HG02798 (cell line): ENCODE data around the gene MEF2A.

Experiments
- ATAC-seq: cut with Tn5 transposase; IDR thresholded peaks from one replicate; pipeline ENCODE4 v1.9.1; 2021; ENCODE audit warnings: mild to moderate bottlenecking; ENCODE audit not compliant: unreplicated experiment, poor library complexity

The MEF2A gene

DNA sequence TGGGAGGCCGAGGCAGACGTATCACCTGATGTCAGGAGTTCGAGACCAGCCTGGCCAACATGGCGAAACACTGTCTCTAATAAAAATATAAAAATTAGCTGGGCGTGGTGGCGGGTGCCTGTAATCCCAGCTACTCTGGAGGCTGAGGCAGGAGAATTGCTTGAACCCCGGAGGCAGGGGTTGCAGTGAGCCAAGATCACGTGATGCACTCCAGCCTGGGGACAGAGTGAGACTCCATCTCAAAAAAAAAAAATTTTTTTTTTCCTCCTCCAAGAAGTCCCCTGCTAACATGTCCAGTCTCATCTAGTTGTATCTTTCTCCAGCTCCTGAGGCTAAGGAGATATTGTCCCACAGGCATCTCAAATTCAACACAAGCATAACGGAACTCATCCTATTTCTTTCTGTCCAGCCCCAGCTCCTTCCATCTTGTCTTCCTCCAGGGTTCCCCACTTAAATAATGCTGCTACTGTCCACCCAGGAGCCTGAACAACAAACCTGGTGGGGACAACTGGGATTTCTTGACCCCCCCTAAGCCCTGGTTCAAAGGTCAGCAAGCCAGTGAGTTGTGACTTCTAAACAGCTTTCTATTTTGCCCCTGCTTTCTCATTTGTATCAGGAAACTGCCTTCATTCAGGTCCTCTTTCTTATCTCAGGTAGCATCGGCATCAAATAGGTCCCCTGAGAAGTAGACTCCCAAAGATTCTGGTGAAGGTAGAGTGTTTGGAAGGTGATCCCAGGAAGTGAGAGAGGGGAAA lies 4.1 kb upstream of the MEF2A start:
- no peak for ATAC-seq

DNA sequence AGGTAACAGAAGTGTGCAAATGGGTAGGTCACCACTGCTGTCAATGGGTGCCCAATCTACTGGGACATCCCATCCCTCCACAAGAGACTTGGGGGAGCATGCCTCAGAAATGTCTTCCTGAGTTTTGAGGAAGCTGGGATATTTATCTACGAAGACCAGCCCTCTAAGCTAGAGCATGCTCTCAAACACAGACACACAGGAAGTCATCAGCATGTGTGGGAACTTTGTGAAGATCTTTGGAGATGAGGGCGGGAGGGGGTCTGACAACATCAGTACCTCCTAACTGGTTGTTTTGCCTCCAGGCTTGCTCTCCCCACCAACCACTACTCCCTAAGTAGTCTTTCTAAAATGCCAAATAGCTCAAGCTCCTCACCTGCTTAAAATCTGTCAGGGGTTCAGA lies 3.5 kb upstream of the MEF2A start:
- no peak for ATAC-seq

DNA sequence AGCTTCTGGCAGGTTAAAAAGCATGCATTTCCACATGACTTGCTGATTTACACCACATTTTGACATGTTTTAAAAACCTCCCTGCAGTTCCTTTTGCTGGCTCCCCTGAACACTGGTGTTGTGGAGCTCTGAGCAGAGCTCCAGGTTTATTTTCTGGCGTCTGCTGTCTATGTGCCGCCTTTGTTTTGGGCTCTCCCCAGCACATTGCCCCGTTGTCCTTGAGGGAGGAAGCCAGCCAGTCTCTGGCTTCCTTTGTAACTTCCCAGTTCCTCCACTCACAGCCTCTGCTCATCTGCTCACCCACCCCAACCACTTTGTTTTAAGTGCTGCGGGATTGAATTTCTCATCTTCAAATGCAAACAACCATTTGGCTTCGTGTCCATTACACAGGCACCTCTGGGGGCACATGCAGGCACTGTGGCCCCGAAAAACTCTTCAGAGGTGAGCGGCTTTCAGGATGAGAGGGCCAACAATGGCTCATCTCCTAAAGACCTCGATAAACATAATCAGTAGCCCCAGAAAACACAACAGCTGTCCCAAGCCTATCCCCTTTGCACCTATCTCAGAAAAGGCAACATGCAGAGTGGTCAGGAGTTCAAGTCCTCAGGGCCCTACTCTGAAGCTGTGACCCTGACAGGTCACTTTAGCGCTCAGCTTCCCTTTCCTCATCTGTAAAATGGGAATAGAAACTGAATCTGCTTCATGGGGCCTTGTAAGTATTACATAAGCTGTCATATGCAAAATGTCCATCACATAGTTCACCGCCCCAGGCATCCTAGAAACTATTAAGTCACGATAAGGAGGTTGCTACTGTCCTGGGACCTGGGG lies 1.3 kb upstream of the MEF2A start:
- ATAC-seq: peak; percentile 25

DNA sequence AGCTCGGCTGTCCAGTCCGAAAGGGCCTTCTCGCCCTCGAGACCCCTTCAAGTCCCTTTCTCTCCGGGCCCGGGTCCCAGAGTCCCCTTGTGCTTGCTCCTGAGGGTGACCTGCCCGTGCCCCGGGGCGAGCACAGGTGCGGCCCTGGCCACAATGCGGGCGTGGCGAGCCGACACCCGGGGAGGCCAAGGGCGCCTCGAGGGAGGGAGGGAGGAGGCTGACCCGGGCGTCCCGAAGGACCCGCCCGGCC lies 810 bp upstream of the MEF2A start:
- ATAC-seq: no peak

DNA sequence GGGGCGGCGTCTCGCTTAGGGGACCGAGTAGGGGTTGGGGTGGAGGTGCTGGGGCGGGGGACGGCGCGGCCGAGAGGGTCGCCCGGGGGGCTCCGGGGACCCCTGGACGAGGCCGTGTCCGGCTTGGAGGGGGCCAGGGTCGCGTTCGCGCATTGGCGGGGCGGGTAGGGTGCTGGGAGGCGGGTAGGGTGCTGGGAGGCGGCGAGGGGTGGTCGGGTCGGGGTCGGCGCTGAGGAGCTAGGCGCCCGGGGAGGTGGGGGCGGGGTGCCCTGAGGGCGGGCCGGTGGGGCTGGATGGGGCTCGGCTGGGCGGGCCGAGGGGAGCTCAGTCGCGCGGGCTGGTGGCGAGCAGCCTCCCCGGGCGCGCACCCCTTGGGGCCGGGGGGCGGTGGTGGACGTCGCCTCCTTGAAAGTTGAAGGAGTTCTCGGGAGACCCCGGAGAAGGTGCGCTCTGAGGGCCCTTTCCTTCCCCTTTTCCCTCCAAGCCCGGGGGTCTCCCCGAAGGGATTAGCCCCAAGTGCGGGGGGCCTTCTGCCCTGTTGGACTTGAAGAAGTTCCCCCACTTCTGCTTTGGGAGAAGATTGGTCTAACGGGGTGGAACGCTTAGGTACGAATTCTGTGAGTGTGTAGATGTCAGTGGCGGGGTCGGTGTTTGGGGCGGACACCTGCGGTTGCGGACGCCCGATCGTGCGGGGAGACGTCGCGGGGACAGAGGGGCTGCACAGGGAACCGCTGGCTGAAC lies 543 bp downstream of the MEF2A start:
- ATAC-seq: no peak

DNA sequence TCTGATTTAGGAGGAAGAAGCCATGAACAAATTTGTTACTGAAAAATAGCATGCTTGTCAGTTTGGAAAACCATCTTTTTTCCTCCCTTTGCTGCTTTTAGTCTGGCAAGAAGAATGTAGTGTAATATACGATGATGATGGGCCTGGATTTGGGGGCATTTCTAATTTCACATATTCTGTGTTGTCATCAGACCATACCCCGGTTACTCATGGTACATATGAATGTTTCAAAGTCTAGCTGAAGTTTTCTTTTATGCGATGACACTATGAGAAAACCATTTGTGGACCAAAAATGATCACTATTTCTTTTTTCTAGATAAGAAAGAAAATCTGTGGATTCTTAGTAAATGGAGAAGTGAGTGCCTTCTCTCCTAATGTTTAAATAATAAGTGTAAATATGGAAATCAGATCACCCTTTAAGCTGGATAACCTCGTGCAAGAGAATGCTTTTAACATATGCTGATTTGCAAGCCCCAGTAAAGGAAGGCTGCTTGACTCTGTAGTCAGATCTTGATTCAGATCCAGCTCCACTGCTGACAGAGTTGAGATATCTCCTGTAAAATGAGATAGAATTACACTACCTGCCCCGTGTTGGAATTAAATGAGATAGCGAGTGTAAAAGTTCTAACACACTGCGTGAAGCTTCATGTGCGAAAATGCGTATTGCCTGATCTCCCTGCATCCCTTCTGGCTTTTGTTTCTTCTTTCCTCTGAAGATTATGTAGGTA lies 3.0 kb downstream of the MEF2A start:
- no peak for ATAC-seq

DNA sequence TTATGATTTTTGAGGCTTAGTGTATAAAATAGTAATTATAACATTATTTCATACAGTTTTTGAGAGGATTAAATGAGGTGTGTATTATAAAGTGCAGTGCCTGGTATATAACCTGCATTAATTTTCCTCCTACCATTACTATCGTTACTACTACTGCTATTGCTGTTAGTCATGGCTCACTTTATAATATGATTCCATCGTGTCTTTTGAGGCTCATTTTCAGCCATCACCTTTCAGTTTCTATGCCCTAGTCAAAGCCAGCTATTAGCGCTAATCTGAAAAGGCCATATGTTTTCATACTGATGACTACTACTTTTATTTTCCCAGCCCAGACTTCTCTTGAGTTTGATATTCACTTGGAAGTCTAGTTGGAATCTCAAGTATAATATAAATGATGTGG lies 5.5 kb downstream of the MEF2A start:
- ATAC-seq: peak; percentile 49

DNA sequence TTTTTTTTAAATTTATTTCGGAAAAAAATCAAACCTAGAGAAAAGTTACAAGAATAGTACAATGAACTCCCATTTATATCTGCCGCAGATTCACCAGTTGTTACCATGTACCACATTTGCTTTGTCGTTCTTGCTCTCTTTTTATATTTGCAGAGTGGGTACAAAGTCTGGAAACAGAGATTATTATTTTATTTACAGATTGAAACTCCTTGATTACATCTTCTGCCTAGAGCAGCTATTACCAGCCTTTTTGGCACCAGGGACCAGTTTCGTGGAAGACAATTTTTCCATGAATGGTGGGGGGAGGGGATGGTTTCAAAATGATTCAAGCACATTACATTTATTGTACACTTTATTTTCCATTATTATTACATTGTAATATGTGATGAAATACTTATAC lies 8.3 kb downstream of the MEF2A start:
- ATAC-seq: no peak

DNA sequence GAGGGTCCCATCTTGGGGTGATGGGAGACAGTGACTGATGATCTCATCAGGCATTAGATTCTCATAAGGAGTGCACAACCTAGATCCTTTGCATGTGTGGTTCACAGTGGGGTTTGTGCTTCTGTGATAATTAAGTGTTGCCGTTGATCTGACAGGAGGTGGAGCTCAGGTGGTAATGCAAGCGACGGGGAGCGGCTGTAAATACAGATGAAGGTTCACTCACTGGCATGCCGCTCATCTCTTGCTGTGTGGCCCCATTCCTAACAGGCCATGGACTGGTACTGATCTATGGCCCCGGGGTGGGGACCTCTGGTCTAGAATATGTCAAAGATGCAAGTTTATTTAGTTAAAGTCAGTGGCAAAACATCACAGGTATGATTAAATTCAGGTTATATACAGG lies 8.7 kb downstream of the MEF2A start:
- no peak for ATAC-seq

DNA sequence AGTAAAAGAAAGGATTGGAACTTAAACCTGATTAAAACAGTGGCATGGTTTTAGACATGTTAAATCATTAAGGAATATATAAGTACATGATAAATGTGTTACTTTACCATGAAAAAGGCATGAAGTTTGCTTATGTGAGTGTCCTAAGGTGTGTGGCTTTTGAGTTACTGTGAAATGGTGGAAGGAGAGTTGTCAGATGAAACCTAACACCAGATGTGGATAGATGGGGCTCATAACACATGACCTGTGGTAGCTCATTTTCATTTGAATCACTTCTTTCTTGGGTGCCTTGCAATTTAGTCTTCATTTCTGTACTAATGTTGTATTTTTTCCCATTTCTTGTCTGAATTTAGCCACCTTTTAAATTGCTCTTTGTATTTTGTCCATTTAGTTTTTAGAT lies 13.0 kb downstream of the MEF2A start:
- ATAC-seq: peak; percentile 56

DNA sequence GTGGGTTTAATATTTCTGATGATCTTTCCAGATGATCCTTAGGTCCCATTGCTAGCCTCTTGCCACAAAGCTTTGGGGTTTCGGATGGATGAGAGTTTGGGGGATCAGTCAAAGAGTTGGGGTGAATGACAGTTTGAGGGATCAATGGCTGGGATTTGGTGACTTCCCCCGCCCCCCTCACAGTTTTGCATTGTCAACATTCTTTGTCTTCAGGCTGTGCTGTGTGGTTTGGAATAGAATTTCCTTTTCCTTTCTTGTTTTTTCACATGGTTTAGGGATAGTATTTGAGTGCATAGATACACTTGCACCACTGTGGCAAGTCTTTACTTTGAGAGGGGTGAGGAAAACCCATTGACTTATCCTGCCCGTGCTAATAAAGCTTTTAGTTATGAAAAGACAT lies 14.3 kb downstream of the MEF2A start:
- no peak for ATAC-seq

DNA sequence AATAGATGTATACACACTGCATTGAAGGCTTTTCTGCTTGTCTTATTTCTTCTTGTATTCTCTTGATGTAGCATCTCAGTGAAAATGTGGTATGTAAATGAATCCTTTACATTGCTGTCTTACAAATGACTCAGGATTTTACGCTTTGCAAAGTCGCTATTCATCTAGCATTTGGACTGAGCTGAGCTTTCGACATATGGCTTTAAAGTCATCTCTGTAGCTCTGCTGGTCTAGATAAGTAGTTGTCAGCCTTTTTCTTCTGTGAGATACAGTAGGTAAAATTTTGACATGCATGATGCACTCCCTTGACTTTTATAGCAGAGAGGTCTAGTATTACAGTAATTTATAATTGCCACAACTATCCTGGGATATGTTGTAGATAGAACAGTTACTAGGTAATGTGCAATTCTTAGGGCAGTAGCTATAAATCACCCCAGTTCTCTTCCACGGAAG lies 16.8 kb downstream of the MEF2A start:
- no peak for ATAC-seq

DNA sequence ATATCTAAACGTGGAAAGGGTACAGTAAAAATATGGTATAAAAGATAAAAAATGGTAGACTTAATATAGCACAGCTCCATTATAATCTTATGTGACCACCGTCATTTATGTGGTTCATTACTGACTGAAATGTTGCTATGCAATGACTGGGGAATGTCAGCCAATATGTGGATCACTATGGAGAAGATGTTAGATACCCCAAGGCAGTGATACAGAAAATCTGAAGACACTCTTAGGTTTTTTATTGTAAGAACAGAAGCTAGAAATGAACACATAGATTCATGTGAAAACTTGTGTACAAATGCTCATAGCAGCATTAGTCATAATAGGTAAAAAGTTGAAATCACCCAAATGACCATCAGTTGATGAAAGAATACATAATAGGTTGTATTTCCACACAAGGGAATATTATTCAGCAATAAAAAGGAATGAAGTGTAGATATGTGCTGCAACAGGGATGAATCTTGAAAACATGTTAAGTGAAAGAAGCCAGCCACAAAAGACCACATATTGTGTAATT lies 18.4 kb downstream of the MEF2A start:
- no peak for ATAC-seq

DNA sequence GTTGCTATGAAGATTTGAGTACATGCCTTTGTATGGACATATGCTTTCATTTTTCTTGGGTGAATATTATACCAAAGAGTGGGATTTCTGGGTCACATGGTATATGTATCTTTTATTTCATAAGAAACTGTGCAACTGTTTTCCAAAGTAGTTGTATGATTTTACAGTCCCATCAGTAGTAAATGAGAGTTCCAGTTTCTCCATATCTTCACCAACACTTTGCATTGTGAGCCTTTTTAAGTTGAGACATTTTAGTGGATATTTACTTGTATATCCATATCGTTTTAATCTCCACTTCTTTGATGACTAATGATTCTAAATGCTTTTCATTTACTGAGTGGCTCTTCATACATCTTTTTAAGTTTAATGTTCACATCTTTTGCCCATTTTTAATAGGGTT lies 20.3 kb downstream of the MEF2A start:
- no peak for ATAC-seq

DNA sequence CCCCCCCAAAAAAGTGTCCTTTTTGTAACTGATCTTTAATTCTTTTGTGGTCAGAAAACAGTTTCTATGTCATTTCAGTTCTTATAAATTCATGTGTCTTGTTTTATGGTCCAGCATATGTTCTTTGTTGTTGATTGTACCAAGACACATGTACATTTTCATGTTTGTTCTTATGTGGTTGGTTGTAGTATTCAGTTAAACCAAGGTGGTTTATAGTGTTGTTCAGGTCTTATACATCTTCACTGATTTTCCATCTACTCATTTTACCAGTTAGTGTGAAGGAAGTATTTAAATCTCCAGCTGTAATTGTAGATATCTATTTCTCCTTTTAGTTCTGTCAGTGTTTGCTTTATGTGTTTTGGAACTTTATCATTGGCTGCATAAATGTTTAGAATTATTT lies 24.0 kb downstream of the MEF2A start:
- no peak for ATAC-seq

DNA sequence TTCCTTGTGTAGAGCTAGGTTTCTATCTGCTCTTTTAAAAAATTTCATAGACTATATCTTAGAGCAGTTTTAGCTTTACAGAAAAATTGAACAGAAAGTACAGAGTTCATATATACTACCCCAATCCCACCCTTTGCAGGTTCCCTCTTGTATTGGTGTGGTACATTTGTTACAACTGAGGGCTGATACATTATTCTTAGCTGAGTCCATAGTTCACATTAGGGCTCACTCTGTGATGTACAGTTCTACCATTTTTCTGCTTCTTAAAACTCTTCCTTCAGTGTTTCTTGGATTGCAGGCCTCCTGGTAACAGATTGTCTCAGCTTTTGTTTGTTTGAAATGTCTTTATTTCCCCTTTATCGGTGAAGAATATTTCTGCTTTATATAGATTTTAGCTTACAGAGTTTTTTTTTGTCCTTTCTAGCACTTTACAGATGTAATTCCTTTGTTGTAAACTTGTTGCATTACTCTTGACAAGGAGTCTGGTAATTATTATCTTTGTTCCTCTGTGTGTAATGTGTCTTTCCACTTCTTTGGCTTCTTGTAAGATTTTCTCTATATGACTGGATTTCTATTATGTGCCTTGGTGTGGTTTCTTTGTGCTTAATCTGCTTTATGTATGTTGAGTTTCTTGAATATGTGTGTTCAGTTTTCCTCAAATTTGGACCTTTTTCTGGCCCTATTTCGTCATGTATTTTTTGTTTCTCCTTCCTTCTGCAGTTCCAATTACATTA lies 25.3 kb downstream of the MEF2A start:
- peak; percentile 39 for ATAC-seq

DNA sequence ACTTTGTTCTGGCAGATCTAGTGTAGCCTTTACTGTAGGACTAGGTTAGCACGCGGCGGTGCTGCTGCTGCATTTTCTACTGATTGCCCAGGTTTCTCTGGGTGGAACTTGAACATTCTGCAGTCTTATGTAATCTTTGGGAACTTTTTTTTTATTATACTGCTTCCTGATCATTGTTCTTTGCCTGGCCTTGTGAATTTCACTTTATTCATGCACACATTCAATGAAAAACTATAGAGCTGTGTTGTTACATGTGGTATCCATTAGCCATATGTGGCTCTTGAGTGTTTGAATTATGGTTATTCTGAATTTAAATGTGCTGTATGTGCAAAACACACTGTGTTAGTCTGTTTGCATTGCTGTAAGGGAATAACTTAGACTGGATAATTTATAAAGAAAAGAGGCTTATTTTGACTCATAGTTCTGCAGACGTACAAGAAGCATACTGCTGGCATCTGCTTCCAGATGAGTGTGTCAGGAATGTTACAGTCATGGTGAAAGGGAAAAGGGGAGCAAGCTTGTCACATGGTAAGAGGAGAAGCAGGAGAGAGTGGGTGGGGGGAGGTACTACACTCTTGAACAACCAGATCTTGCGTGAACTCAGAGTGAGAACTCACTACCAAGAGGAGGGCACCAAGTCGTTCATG lies 26.5 kb downstream of the MEF2A start:
- no peak for ATAC-seq

DNA sequence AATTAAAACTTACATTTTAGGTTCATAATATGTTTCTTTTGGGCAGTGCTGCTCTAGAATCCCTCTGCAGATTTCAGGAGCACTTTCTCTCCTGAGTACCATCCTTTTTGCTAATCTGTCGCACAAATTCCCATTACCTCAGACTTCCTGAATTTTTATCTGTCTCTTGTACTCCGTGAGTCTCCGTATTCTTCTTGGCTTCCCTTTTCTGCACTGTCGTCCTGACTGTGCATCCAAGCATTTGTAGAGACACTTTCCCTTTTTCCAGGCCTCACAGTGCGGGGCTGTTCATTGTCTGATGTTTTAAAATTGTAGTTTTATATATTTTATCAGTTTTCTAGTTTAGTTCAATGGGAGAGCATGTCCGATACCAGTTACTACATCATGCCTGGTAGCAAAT lies 27.3 kb downstream of the MEF2A start:
- no peak for ATAC-seq

DNA sequence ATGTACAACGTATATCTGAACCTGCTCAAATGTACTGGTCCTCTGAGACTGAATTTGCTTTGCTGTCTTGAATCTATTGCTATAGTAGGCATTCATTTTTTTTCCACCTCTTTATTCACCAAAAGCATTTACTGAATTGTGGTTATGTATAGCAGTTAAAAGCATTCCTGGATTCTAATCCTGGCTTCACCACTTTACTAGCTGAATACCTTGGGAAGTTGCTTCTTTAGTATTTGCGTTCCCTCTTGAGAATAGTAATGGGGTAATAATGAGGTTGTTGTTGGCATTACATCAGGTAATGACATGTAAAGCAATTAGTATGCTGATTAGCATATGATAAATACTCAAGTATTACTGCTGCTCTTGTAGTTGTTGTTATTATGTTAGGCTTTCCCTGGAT lies 29.1 kb downstream of the MEF2A start:
- ATAC-seq: no peak
